Right atrium auricular region (tissue), 2 donors: ENCODE results near the gene CHL1. TPM values are rescaled to one million over a fixed set of nuclear protein-coding genes. Genes with fewer than 3 reads are reported as not detected.

ENCODE experiments used
- DNase-seq: peaks from one replicate; pipeline ENCODE4 v3.0.0-alpha.2; 2019; ENCODE audit warnings: low spot score
- H3K27ac ChIP-seq, 2 donors: fragments of 200-600 bp; sonication (generic); 1 replicate in 1 of 2; 2 replicates in 1 of 2; pipeline ENCODE4 v1.5.1; 2016 to 2019
- H3K27me3 ChIP-seq, 2 donors: fragments of 200-600 bp; sonication (generic); one replicate each; pipeline versions ENCODE4 v1.5.1 to v1.6.0; 2017 to 2019
- H3K36me3 ChIP-seq: fragments of 200-600 bp; sonication (generic); one replicate; pipeline ENCODE4 v1.5.1; 2016
- H3K4me1 ChIP-seq, 2 donors: fragments of 200-600 bp; sonication (generic); one replicate each; pipeline versions ENCODE4 v1.5.1 to v1.6.0; 2017 to 2019
- H3K4me3 ChIP-seq, 2 donors: fragments of 200-600 bp; sonication (generic); 1 replicate in 1 of 2; 2 replicates in 1 of 2; pipeline ENCODE4 v1.5.1; 2017 to 2019; ENCODE audit warnings: mild to moderate bottlenecking in 1 of 2, moderate library complexity in 1 of 2
- H3K9me3 ChIP-seq, 2 donors: fragments of 200-600 bp; sonication (generic); one replicate each; pipeline ENCODE4 v1.5.1; 2019
- CTCF ChIP-seq, 2 donors: fragments of 200-600 bp; sonication (generic); IDR thresholded peaks; one replicate each; pipeline ENCODE4 v1.5.1; 2019; ENCODE audit warnings: antibody characterized with exemption in 2 of 2
- total RNA-seq, 2 donors: library from RNA; depleted of rRNA; stranded (reverse); fragments of >200 nt; gene quantifications; one replicate each; pipeline ENCODE4 v1.1.0, GENCODE V29; 2016

The CHL1 gene
- total RNA-seq, 2 donors from 2014 or later: 36.7 to 66.4 TPM

GRCh38 chr3:274927-275326 lies 78.4 kb downstream of the CHL1 start:
- DNase-seq: no peak
- no peaks in the 10 kb centered on the region for H3K36me3 ChIP-seq
- TF ChIP-seq CTCF (IDR thresholded peaks at IDR 0.05): no peak
- no peaks in the 10 kb centered on the region for H3K4me1 ChIP-seq
- H3K4me3 ChIP-seq: no peak overlapping the region
- no peaks in the 10 kb centered on the region for H3K27me3 ChIP-seq
- no peaks in the 10 kb centered on the region for H3K9me3 ChIP-seq
- H3K27ac ChIP-seq: no peak overlapping the region

GRCh38 chr3:277873-278272 lies 81.3 kb downstream of the CHL1 start:
- no peak overlapping the region for H3K27ac ChIP-seq

GRCh38 chr3:278300-279064 lies 81.9 kb downstream of the CHL1 start:
- Histone ChIP-seq H3K9me3 (peaks cover 0 to 6% of the 10 kb centered on the region in 2 donors), H3K4me3 (no peak overlapping the region), H3K36me3 (no peaks in the 10 kb centered on the region), H3K27ac (no peak overlapping the region), H3K27me3 (no peaks in the 10 kb centered on the region), H3K4me1 (no peaks in the 10 kb centered on the region)
- no peak for TF ChIP-seq CTCF (IDR thresholded peaks at IDR 0.05)
- no peak for DNase-seq

More at GRCh38 chr3:277873-278272, 81.3 kb downstream of the CHL1 start:
- no peak for DNase-seq
- H3K27me3 ChIP-seq: no peaks in the 10 kb centered on the region
- no peaks in the 10 kb centered on the region for H3K4me1 ChIP-seq
- peaks cover 0 to 6% of the 10 kb centered on the region in 2 donors for H3K9me3 ChIP-seq
- no peaks in the 10 kb centered on the region for H3K36me3 ChIP-seq
- TF ChIP-seq CTCF (IDR thresholded peaks at IDR 0.05): no peak
- no peak overlapping the region for H3K4me3 ChIP-seq

GRCh38 chr3:279325-279724 lies 82.8 kb downstream of the CHL1 start:
- no peak for TF ChIP-seq CTCF (IDR thresholded peaks at IDR 0.05)
- Histone ChIP-seq H3K27me3 (no peaks in the 10 kb centered on the region), H3K4me1 (no peaks in the 10 kb centered on the region), H3K27ac (no peak overlapping the region), H3K36me3 (no peaks in the 10 kb centered on the region), H3K9me3 (peaks cover 0 to 6% of the 10 kb centered on the region in 2 donors), H3K4me3 (no peak overlapping the region)
- DNase-seq: no peak

GRCh38 chr3:280681-281080 lies 84.1 kb downstream of the CHL1 start:
- DNase-seq: no peak
- TF ChIP-seq CTCF (IDR thresholded peaks at IDR 0.05): no peak
- no peaks in the 10 kb centered on the region for H3K27me3 ChIP-seq
- no peak overlapping the region for H3K27ac ChIP-seq
- no peak overlapping the region for H3K4me3 ChIP-seq
- H3K9me3 ChIP-seq: peaks cover 0 to 6% of the 10 kb centered on the region in 2 donors
- no peaks in the 10 kb centered on the region for H3K36me3 ChIP-seq
- H3K4me1 ChIP-seq: no peaks in the 10 kb centered on the region

- Histone ChIP-seq H3K27me3 (no peaks in the 10 kb centered on the region), H3K9me3 (peaks cover 0 to 6% of the 10 kb centered on the region in 2 donors), H3K27ac (no peak overlapping the region), H3K4me1 (no peaks in the 10 kb centered on the region), H3K4me3 (no peak overlapping the region), H3K36me3 (no peaks in the 10 kb centered on the region)
- no peak for TF ChIP-seq CTCF (IDR thresholded peaks at IDR 0.05)
- DNase-seq: no peak
Observed at GRCh38 chr3:284322-284721, 87.8 kb downstream of the CHL1 start.
